Gastroesophageal sphincter (tissue), 4 donors: ENCODE results near the gene FSHR. TPM values are rescaled to one million over a fixed set of nuclear protein-coding genes. Genes with fewer than 3 reads are reported as not detected.

ENCODE experiments used
- ATAC-seq: fragments of 150-250 bp; one replicate; pipeline ENCODE4 v1.9.1; 2016; ENCODE audit warnings: mild to moderate bottlenecking, moderate library complexity
- H3K27ac ChIP-seq, 4 donors: fragments of 200-600 bp; sonication (generic) in 3 of 4; 1 replicate in 3 of 4; 2 replicates in 1 of 4; pipeline ENCODE4 v1.5.1; 2016 to 2019
- H3K27me3 ChIP-seq: fragments of 200-600 bp; sonication (generic); one replicate; pipeline ENCODE4 v1.5.1; 2019
- H3K36me3 ChIP-seq, 2 donors: fragments of 200-600 bp; sonication (generic); one replicate each; pipeline ENCODE4 v1.5.1; 2019; ENCODE audit warnings: control low read depth in 1 of 2
- H3K4me1 ChIP-seq, 3 donors: fragments of 200-600 bp; sonication (generic); 1 replicate in 2 of 3; 2 replicates in 1 of 3; pipeline ENCODE4 v1.5.1; 2016 to 2019; ENCODE audit warnings: control low read depth in 2 of 3
- H3K4me3 ChIP-seq, 2 donors: fragments of 200-600 bp; sonication (generic); one replicate each; pipeline ENCODE4 v1.5.1; 2019; ENCODE audit warnings: mild to moderate bottlenecking in 1 of 2, moderate library complexity in 1 of 2
- H3K9me3 ChIP-seq, 3 donors: fragments of 200-600 bp; sonication (generic); one replicate each; pipeline ENCODE4 v1.5.1; 2017 to 2019; ENCODE audit warnings: control low read depth in 2 of 3
- EP300 ChIP-seq: sonication (generic); formaldehyde crosslinking; IDR thresholded peaks from one replicate; pipeline ENCODE4 v1.6.1; 2017; ENCODE audit warnings: antibody characterized with exemption, mild to moderate bottlenecking
- POLR2A ChIP-seq, 2 donors: fragments of 450-650 bp; IDR thresholded peaks; one replicate each; pipeline ENCODE4 v1.6.1; 2017; ENCODE audit warnings: antibody characterized with exemption in 2 of 2, mild to moderate bottlenecking in 2 of 2, moderate library complexity in 1 of 2
- POLR2AphosphoS5 ChIP-seq: sonication (generic); formaldehyde crosslinking; IDR thresholded peaks from one replicate; pipeline ENCODE4 v1.6.1; 2017; ENCODE audit warnings: antibody characterized with exemption
- WGBS, 2 donors: methylation state at CpG; one replicate each; pipeline ENCODE4 v1.1.5; 2018; ENCODE audit warnings: low coverage in 1 of 2; 5-methylcytosine and 5-hydroxymethylcytosine counted together
- total RNA-seq, 4 donors: library from RNA; depleted of rRNA; stranded (reverse); fragments of >200 nt; gene quantifications; one replicate each; pipeline ENCODE4 v1.1.0, GENCODE V29; 2016
- TF ChIP-seq, protein P1 (sequence below), 4 experiments: fragments of 200-600 bp in 2 of 4; fragments of 450-650 bp in 2 of 4; sonication (generic) in 1 of 4; IDR thresholded peaks; one replicate each; pipeline ENCODE4 v1.5.1; 2017 to 2019; ENCODE audit warnings: antibody characterized with exemption in 4 of 4, mild to moderate bottlenecking in 2 of 4, moderate library complexity in 2 of 4

Gene FSHR, protein sequence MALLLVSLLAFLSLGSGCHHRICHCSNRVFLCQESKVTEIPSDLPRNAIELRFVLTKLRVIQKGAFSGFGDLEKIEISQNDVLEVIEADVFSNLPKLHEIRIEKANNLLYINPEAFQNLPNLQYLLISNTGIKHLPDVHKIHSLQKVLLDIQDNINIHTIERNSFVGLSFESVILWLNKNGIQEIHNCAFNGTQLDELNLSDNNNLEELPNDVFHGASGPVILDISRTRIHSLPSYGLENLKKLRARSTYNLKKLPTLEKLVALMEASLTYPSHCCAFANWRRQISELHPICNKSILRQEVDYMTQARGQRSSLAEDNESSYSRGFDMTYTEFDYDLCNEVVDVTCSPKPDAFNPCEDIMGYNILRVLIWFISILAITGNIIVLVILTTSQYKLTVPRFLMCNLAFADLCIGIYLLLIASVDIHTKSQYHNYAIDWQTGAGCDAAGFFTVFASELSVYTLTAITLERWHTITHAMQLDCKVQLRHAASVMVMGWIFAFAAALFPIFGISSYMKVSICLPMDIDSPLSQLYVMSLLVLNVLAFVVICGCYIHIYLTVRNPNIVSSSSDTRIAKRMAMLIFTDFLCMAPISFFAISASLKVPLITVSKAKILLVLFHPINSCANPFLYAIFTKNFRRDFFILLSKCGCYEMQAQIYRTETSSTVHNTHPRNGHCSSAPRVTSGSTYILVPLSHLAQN
- not detected for total RNA-seq

DNA sequence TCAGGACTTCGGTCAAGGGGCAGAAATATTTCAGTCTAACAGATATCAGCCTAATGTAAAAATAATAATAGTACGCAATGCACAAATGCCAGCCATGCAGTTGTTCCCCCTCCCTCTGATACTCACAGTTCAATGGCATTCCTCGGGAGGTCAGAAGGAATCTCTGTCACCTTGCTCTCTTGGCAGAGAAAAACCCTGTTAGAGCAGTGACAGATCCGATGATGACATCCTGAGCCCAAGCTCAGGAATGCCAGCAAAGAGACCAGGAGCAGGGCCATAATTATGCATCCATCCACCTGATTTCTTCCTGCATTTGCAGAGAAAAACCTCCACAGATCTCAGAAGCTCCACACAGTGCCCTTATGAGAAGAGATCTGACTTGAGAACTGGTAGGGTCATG, at the start of gene FSHR:
TSS of gene FSHR (minus strand) at position 376 of the 400 bp plus-strand sequence. CDS start at position 278, 98 bp downstream.
- Histone ChIP-seq H3K4me3 (no peak within 1 kb of the TSS), H3K36me3 (no peaks in the 10 kb centered on the region), H3K27me3 (no peaks in the 10 kb centered on the region), H3K27ac (no peak within 1 kb of the TSS), H3K4me1 (peaks cover 0 to 11% (median 0%) of the 10 kb centered on the region in 3 donors), H3K9me3 (no peaks in the 10 kb centered on the region)
- ATAC-seq, result no peak
- WGBS, 2 donors, result 26 to 67% methylated on average over 1 to 3 of the region's 4 CpGs
- TF ChIP-seq POLR2AphosphoS5 (no peak), POLR2A (IDR thresholded peaks at IDR 0.05) (no peak), EP300 (no peak)
- TF ChIP-seq, protein P1, sequence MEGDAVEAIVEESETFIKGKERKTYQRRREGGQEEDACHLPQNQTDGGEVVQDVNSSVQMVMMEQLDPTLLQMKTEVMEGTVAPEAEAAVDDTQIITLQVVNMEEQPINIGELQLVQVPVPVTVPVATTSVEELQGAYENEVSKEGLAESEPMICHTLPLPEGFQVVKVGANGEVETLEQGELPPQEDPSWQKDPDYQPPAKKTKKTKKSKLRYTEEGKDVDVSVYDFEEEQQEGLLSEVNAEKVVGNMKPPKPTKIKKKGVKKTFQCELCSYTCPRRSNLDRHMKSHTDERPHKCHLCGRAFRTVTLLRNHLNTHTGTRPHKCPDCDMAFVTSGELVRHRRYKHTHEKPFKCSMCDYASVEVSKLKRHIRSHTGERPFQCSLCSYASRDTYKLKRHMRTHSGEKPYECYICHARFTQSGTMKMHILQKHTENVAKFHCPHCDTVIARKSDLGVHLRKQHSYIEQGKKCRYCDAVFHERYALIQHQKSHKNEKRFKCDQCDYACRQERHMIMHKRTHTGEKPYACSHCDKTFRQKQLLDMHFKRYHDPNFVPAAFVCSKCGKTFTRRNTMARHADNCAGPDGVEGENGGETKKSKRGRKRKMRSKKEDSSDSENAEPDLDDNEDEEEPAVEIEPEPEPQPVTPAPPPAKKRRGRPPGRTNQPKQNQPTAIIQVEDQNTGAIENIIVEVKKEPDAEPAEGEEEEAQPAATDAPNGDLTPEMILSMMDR (IDR thresholded peaks at IDR 0.05), result no peak

DNA sequence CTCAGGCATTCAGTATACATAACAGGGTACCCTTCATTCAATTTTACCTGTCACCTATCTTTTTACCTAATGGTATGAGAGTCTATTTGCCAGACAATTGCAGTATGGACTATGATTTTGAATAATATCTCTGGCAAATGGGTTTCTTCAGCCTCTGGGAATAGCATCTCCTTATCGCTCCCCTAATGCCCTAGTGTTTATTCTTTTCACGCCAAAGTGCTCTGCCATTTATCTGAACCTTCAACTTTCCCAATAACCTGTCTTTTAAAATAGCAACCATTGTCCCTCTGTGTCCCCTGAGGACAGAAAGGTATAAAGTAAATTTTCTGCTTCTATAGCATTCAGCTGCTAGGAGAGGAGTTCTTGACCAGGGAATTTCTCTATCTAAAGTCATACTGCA, 45.0 kb upstream of the FSHR start:
- no peaks in the 10 kb centered on the region for H3K9me3 ChIP-seq
- H3K36me3 ChIP-seq, result no peaks in the 10 kb centered on the region
- WGBS, 2 donors, result 53 to 90% methylated on average over 2 of the region's 2 CpGs

DNA sequence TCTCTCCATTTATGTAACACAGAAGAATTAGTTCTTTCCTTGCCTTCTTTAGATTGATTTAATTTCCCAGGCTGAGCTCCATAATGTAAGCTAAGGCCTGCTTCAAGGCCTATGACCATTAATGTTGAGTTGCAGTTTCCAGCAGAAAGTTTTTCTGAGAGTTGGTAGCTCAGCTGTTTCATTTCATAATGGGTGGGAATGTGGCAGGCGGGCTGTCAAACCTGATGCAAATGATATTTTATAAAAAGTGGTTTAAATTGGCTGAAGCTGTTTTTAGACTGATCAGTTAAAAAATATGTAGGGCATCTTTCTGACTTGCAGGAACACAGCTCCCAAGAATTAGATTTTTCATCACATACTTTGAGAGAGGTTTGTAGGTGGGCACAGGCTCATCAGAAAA, 40.4 kb upstream of the FSHR start:
- H3K4me3 ChIP-seq, result no peak overlapping the region
- TF ChIP-seq, protein P1 (IDR thresholded peaks at IDR 0.05), result no peak
- TF ChIP-seq POLR2AphosphoS5 (no peak), POLR2A (IDR thresholded peaks at IDR 0.05) (no peak), EP300 (no peak)
- no peak overlapping the region for H3K27ac ChIP-seq
- H3K9me3 ChIP-seq, result no peaks in the 10 kb centered on the region
- 80% methylated on average over 1 of the region's 1 CpG; no CpG with 5 or more reads in 1 of the 2 donors for WGBS, 2 donors
- H3K4me1 ChIP-seq, result no peaks in the 10 kb centered on the region
- ATAC-seq, result no peak
- no peaks in the 10 kb centered on the region for H3K36me3 ChIP-seq
- H3K27me3 ChIP-seq, result no peaks in the 10 kb centered on the region

More for the DNA sequence above, 45.0 kb upstream of the FSHR start:
- Histone ChIP-seq H3K27ac (no peak overlapping the region), H3K4me3 (no peak overlapping the region), H3K4me1 (no peaks in the 10 kb centered on the region), H3K27me3 (no peaks in the 10 kb centered on the region)
- no peak for ATAC-seq
- TF ChIP-seq, protein P1 (IDR thresholded peaks at IDR 0.05), result no peak
- TF ChIP-seq EP300, result no peak
- no peak for TF ChIP-seq POLR2A (IDR thresholded peaks at IDR 0.05)
- no peak for TF ChIP-seq POLR2AphosphoS5

DNA sequence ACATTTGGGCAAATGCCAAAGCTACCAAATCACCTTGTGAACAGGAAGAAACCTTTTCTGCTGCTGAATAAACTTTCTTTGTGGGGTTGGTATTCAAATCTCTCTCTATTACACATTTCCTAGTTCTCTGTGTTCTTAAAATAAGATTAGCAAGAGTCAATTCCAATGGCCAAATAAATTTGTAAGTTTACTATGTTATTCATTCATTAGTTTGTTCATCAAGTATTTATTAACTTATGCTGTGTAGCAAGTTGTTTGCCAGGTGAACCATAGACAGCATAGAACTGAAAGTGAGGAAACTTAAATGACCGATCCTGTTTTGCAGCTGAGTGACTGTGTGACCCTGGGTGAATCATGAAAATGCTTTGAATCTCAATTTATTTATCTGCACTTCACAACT, 37.7 kb upstream of the FSHR start:
- no peak for ATAC-seq
- Histone ChIP-seq H3K36me3 (no peaks in the 10 kb centered on the region), H3K27me3 (no peaks in the 10 kb centered on the region), H3K9me3 (no peaks in the 10 kb centered on the region), H3K4me3 (no peak overlapping the region), H3K4me1 (no peaks in the 10 kb centered on the region), H3K27ac (no peak overlapping the region)
- 82 to 100% methylated on average over 1 of the region's 1 CpG for WGBS, 2 donors
- no peak for TF ChIP-seq EP300
- TF ChIP-seq POLR2A (IDR thresholded peaks at IDR 0.05), result no peak
- no peak for TF ChIP-seq POLR2AphosphoS5
- TF ChIP-seq, protein P1 (IDR thresholded peaks at IDR 0.05), result no peak
